ENCODE data around the gene STX16.

Gene STX16

DNA sequence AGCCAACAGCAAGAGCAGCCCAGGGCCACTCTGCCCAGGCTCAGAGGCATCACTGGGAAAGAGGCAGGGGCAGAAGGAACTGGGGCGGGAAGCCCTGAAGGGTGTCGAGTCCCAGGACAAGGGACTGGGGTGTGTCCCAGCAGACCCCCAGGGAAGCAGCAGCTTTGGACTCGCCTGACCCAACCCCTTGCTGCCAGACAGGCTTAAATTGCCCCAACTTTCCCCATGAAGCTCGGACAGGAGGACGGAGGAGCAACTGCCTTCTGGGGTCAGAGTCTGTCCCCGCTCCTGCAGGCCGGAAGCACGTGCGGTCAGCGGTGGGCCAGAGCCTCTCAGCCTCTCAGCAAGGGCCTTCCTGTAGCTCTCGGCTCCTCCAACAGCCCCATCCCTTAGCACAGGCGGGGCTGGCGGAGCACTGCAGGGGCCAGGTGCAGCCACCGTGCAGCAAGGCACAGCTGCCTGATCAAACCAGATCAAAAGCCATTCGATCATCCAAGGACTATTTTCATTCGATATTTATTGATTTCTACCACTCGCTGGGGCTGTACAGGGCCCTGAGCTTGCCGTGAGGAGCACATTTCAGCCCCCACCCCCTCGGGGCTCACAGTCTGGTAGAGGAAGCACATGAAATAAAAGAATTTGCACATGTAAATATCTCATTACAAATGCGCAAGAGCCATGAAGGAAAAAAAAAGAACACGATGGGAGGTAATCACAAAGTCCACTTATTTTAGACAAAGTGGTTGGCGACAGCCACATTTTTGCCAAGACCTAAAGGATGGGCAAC, 31.8 kb upstream of the STX16 start:
- no peak for DNase-seq (ENCODE audit: low read depth)

DNA sequence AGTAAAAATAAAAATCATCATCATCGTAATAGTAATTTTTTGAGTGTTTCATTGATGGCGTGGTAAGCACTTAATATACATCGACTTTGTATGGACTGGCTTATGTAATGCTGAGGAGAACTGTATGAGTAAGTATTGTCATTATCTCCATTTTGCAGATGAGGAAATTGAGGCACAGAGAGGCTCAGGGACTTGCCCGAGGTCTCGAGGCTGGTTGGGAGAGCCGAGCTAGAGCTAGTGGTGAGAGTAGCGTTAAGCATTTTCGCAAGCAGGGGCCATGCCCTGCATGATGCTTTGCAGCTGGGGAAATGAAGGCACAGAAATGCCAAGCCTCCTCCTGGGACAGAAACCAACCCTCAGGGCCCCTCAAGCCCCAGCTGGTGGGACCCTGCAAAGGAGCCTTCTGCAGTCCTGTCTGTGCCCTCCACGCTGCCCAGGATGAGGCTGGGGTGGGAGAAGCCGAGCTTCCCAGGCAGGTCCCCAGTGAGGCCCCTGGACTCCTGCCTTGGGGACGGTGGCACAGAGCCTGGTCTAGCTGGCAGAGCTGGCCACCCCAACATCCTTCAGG, 31.1 kb upstream of the STX16 start:
- DNase-seq (ENCODE audit: low read depth): no peak

DNA sequence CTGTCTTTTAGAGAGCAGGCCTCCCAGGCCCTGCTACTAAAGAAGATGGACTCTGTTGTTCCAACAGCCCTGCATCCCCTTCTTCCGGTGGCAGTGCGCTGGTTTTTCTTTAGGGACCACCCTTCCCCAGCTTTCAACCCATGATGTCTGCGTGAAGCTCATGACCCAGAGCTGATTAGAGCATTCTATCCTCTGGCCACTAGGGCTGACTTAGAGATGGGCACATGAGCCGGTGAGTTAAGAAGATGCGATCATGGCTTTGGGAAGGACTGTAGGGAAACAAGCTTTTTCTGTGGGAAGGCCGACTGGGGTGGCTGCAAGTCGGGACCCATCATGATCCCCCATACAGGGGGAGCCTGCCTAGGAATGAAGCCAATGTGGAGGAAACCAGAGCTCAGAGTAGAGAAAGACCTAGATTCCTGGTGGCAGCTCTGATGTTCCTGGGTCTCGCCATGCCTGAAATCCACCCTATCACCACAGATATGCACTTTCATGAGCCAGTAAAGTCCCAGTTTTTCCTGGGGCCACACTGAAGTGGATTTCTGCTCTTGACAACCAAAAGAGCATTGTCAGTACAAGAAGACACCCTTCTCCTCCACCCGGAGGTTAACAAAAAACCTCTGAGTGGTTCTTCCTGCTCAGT, 29.1 kb upstream of the STX16 start:
- no peak for DNase-seq (ENCODE audit: low read depth)

GRCh38 chr20:58622671-58623578, 28.2 kb upstream of the STX16 start:
- DNase-seq (ENCODE audit: low read depth): no peak

- no peak for DNase-seq (ENCODE audit: low read depth)
Observed at GRCh38 chr20:58623579-58624473, 27.3 kb upstream of the STX16 start.

- DNase-seq (ENCODE audit: low read depth): no peak
Observed at GRCh38 chr20:58624687-58625086, 26.4 kb upstream of the STX16 start.

DNA sequence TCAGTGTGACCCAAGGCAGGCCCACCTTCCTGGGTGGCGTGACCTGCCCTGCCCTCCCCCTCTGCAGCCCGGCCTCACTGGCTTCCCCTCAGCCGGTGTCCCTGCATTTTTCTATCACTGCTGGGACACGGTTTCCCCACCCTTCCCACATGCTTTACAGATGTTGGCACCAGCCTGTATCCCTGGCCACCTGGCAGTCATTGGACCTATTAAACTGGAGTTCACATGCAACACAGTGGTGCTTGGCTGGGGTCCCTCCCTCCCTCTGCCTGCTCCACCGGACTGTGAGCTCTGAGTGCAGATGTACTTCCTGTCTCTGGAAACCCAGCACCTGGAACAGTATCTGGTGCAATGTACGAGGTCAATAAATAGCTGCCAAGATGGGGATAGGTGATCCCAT, 25.5 kb upstream of the STX16 start:
- DNase-seq (ENCODE audit: low read depth): no peak

DNA sequence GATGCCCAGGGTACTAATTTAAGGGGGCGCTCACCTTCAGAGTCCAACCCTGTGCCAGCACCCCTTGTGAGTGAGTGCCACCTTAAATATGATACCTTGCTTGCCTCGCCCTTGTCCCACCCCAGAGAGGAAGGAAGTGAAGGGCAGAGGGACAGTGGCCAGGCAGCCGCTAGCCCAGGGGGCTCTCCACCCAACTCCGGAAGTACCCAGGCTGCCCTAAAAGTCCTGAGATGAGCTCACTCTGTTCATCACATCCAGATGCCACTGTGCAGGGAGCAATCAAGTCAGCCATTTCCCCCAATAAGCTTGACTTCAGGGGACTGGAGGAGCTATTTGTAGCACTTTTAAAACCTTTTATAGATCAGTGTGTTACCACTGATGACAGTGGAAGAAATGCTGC, 25.0 kb upstream of the STX16 start:
- DNase-seq (ENCODE audit: low read depth): no peak

DNA sequence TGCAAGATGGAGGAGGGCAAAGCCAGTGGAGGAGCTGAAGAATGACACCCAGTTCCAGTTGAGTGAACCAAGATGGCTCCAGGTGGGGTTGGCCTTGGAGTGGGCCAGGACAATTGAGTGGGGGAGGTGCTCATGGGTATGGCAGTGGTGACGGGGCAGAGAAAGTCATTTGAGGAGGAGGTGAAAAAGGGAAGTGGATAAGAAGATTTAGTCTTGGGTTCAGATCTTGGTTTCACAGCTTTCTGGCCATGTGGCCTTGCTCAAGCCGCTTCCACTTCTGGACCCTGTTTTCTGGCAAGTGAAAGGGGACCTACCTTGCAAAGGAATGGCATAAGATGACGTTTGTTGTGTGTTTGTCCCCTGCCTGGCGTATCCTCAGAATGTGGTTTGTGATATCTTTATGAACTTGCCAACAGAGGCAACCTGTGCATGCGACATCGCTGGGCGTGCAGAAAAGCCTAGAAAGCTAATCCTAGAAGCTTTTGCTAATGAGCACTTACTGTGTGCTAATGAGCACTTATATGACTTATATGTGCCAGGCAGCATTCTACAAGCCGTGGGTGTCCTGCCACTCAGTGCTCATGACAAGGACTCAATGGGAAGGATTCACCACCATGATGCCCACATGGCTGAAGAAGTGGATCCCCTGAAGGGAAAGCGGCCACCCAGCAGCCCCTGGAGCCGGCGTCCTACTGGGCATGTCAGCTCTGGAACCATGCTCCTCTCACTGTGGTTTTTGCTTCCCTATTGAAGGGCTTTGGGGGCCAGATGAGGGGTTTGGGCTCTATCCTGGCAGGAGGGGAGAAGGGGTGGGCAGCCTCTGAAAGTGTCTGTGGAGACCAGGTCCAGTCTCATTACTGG, 23.6 kb upstream of the STX16 start:
- DNase-seq (ENCODE audit: low read depth): no peak

GRCh38 chr20:58628491-58629214, 22.4 kb upstream of the STX16 start:
- no peak for DNase-seq (ENCODE audit: low read depth)

GRCh38 chr20:58629215-58629580, 21.9 kb upstream of the STX16 start:
- DNase-seq (ENCODE audit: low read depth): no peak

DNA sequence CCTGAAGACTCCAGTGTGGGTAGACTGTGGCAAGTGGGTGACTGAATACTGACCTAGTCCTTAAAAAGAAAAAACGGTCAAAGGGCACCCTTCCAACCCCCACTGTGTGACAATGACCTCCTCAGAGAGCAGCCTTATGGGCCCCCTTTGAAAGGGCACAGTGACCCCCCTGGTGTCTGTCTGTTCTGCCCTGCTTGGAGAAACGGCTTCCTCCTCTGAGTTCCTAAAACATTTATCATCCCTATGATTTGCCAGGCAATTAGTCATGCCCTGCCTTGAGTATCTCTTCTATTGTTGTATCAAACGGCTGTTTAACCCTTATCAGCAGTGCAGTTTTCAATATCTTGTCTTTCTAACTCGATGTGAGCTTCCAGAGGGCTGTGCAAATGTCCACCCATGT, 21.0 kb upstream of the STX16 start:
- DNase-seq (ENCODE audit: low read depth): no peak

DNA sequence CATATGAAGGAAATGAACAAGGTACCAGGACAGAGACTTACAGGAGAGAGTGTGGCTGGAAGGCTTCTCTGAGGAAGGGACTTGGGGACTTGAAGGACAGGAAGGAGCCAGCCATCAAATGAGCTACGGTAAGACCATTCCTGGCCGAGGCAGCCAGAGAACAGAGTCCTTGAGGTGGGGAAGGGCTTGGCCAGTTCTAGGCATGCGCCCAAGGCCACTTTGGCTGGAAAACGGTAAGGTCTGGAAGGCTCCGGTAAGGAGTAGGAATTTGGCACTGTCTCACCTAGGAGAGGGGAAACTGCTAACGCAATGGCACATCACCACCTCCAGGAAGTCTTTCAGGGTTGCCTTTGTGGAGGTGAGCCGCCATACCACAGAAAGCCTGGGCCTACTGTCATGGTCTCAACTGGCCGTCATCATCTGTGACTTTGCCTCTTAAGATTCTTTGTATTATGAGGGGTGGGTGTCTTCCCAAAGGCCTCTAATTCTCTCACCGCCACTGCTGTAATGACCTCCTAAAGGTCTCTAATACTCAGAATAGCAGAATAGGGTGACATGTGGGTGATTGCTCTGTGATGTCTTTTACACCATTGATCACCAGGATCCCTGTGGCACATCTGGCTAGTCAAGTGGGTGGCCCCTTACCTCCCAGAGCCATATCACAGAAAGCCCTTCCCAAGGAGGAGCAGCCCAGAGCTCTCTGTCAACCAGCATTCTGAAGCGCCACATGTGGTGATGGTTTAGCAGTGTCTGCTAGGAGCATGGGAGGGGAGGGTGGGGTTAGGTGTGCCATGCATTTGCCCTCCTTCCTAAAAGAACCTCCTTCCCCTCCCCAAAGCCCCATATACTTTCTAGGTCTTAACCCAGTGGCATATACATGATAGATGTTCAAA, 17.7 kb upstream of the STX16 start:
- no peak for DNase-seq (ENCODE audit: low read depth)

GRCh38 chr20:58634059-58634458, 17.0 kb upstream of the STX16 start:
- DNase-seq (ENCODE audit: low read depth): no peak

DNA sequence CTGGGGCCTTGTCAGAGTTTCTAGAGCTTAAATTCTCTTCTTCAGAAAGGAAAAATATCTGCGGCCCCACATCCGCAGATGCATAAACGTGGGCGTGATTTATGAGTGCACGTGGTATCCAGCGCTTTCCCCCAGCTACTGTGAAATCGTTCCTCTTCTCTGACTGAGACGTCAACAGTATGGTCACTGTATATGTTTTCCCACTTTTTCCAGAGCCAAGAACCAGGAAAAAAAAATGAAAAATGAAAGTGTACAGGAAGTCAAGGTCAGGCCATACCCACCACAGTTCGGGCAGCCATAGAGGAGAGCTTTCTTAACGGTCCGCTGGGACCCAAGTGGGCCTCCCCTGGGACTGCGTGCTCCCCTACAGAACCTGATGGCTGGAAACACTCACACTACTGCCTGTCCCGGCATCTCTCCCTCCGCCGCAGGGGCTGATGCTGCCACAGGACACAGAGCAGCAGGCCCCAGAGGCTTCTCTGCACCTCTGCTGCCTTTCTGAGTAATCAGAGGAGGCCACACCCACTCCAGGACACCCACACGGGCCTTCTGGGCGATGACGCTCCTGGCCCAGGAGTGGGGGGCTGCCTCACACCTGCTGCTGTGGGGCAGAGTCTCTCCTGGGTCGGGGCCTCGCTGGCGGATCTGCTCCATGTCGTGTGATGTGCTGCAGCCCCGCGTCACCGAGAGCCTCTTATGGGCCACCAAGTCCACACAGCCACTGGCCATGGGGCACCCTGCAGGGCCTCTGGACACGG, 16.4 kb upstream of the STX16 start:
- peak; percentile 62 for DNase-seq (ENCODE audit: low read depth)

- no peak for DNase-seq (ENCODE audit: low read depth)
Observed at GRCh38 chr20:58635279-58635665, 15.8 kb upstream of the STX16 start.

DNA sequence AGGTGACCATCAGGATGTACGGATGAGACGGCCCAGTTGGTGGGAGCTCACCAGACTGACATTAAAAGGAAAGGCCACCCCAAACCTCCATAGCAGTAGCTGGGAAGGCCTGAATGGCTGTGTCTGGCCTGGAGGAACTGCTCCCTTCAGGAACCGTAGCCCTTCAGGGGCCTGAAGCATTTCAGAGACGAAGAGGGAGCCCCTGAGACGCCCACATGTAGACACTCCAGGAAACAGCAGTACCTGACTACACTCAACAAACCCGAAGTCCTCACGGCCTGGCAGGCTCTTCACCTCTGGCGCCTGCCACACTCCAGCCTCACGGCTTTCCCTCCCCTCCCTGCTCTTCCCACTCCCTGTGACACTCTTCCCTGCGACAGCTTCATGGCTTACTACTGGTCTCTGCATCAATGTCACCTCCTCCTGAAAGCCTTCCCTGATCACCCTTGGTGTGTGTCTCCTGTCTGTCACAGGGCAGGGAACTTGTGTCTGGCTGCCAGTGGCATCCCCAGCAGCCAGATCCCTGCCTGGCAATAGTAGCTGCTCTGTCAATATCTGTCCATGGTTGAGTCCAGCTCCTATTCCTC, 14.6 kb upstream of the STX16 start:
- no peak for DNase-seq (ENCODE audit: low read depth)

GRCh38 chr20:58636983-58637421, 14.1 kb upstream of the STX16 start:
- DNase-seq (ENCODE audit: low read depth): no peak

Measured in stimulated activated CD4-positive, alpha-beta T cell treated with anti-CD3 and anti-CD28 coated beads, Interleukin-2, amount 100 ng/mL, for 4 hours (primary cell).